Endothelial cell of umbilical vein (primary cell): ENCODE data around the gene RNU7-1. TPM values are rescaled to one million over a fixed set of nuclear protein-coding genes. Genes with fewer than 3 reads are reported as not detected.

Experiments used
- BruUV-seq: library from RNA; stranded (reverse); fragments of 400-500 nt; replicated peaks from 2 replicates; lab custom pipeline; 2021; lab: Mats Ljungman, UMichigan
- CTCF ChIA-PET: fragments of 300-600, 350-600 bp; sonication (Branson Sonifier 250); formaldehyde crosslinking; loops from one replicate; lab custom pipeline; 2021; ENCODE audit warnings: antibody characterized with exemption, inconsistent platforms; lab: Charles Lee
- POLR2A ChIA-PET: fragments of 300-600, 350-600 bp; sonication (Branson Sonifier 250); formaldehyde crosslinking; loops from one replicate; lab custom pipeline; 2021; ENCODE audit warnings: antibody characterized with exemption, inconsistent platforms; lab: Charles Lee
- DNase-seq: peaks from one replicate; pipeline ENCODE4 v3.0.0-alpha.2; 2011; ENCODE audit warnings: low read depth, low spot score
- FAIRE-seq: peaks from 2 replicates; lab custom pipeline; 2011; peaks lifted over from hg19 to GRCh38; lab: Jason Lieb, UNC
- H2AFZ ChIP-seq: 2 replicates; pipeline ENCODE4 v1.6.0; 2012; ENCODE audit warnings: low read depth, low read length, control low read depth, inconsistent platforms
- H3K27ac ChIP-seq: 2 replicates; pipeline ENCODE4 v1.5.1; 2011; ENCODE audit warnings: low read depth, mild to moderate bottlenecking, control low read depth, low read length, moderate library complexity; ENCODE audit not compliant: insufficient read depth
- H3K27me3 ChIP-seq, 2 experiments: 2 replicates each; pipeline versions ENCODE4 v1.6.0 to v1.6.1; 2011; ENCODE audit warnings: low read length in 2 of 2, mixed read lengths in 1 of 2; ENCODE audit not compliant: control insufficient read depth in 2 of 2, insufficient read depth in 2 of 2
- H3K36me3 ChIP-seq, 2 experiments: 2 replicates in 1 of 2; 3 replicates in 1 of 2; pipeline ENCODE4 v1.5.1; 2011; ENCODE audit warnings: low read length in 2 of 2, mild to moderate bottlenecking in 1 of 2, moderate library complexity in 1 of 2; ENCODE audit not compliant: control insufficient read depth in 2 of 2, insufficient read depth in 2 of 2; ENCODE audit errors: extremely low read depth in 1 of 2
- H3K4me1 ChIP-seq: 3 replicates; pipeline ENCODE4 v1.5.1; 2011; ENCODE audit warnings: mild to moderate bottlenecking, low read length; ENCODE audit not compliant: control insufficient read depth, insufficient read depth; ENCODE audit errors: extremely low read depth
- H3K4me2 ChIP-seq: 2 replicates; pipeline ENCODE4 v1.6.1; 2011; ENCODE audit warnings: low read length, control low read depth, mixed read lengths; ENCODE audit not compliant: insufficient read depth
- H3K4me3 ChIP-seq, 3 experiments: fragments of 200-600 bp in 1 of 3; sonication (generic), shearing (Covaris generic) in 1 of 3; replicated peaks in 1 of 3; 2 replicates each; pipeline ENCODE4 v1.5.1; 2011 to 2016; ENCODE audit warnings: control low read depth in 3 of 3, low read length in 3 of 3, mild to moderate bottlenecking in 2 of 3, inconsistent platforms in 1 of 3, low read depth in 1 of 3, moderate library complexity in 1 of 3; ENCODE audit not compliant: insufficient read depth in 1 of 3
- H3K79me2 ChIP-seq: 2 replicates; pipeline ENCODE4 v1.6.0; 2012; ENCODE audit warnings: low read length, inconsistent platforms; ENCODE audit not compliant: control insufficient read depth, insufficient read depth
- H3K9ac ChIP-seq: replicated peaks from 2 replicates; pipeline ENCODE3; 2011; ENCODE audit warnings: low read length, control low read depth; ENCODE audit not compliant: insufficient read depth; ENCODE audit errors: extremely low read depth
- H3K9me1 ChIP-seq: replicated peaks from 3 replicates; pipeline ENCODE4 v1.6.0; 2011; ENCODE audit warnings: mild to moderate bottlenecking, low read length; ENCODE audit not compliant: control insufficient read depth, insufficient read depth; ENCODE audit errors: extremely low read depth
- H3K9me3 ChIP-seq: replicated peaks from 2 replicates; pipeline ENCODE4 v1.5.1; 2012; ENCODE audit warnings: low read length, inconsistent platforms; ENCODE audit not compliant: control insufficient read depth, insufficient read depth
- H4K20me1 ChIP-seq: replicated peaks from 2 replicates; pipeline ENCODE3; 2011; ENCODE audit warnings: mild to moderate bottlenecking, low read length; ENCODE audit not compliant: control insufficient read depth, insufficient read depth; ENCODE audit errors: extremely low read depth
- EZH2 ChIP-seq: IDR thresholded peaks from 2 replicates; pipeline ENCODE4 v1.6.1; 2012; ENCODE audit warnings: borderline replicate concordance, low read depth, mild to moderate bottlenecking, moderate library complexity, low read length, inconsistent platforms; ENCODE audit not compliant: severe bottlenecking
- FOS ChIP-seq: IDR thresholded peaks from 2 replicates; pipeline ENCODE4 v1.6.1; 2011; ENCODE audit warnings: mild to moderate bottlenecking, low read length, moderate library complexity, borderline replicate concordance; ENCODE audit not compliant: insufficient read depth
- GATA2 ChIP-seq: IDR thresholded peaks from 2 replicates; pipeline ENCODE4 v1.7.0; 2011; ENCODE audit warnings: low read depth, mild to moderate bottlenecking, moderate library complexity, mixed read lengths, low read length; ENCODE audit not compliant: insufficient read length, insufficient read depth
- JUN ChIP-seq: IDR thresholded peaks from 2 replicates; pipeline ENCODE4 v1.6.1; 2011; ENCODE audit warnings: borderline replicate concordance, low read depth; ENCODE audit not compliant: insufficient read length, insufficient read depth
- MYC ChIP-seq: IDR thresholded peaks from one replicate; pipeline ENCODE4 v1.6.1; 2011; ENCODE audit warnings: mild to moderate bottlenecking, low read depth, low read length
- POLR2A ChIP-seq: IDR thresholded peaks from 2 replicates; pipeline ENCODE4 v1.6.1; 2012; ENCODE audit warnings: low read depth, mild to moderate bottlenecking, control low read depth, low read length
- POLR2AphosphoS5 ChIP-seq: IDR thresholded peaks from 2 replicates; pipeline ENCODE4 v1.6.1; 2012; ENCODE audit warnings: low read depth, mild to moderate bottlenecking, control low read depth, low read length, moderate library complexity; ENCODE audit not compliant: insufficient read depth
- dilution Hi-C: fragments of 300-500 bp; cut with MboI; formaldehyde crosslinking; loops from one replicate; pipeline ENCODE4 v1.15.0; 2019; ENCODE audit warnings: low sequenced_read_pairs; ENCODE audit not compliant: extremely low pct_ligation_motif_present
- intact Hi-C: fragments of 100-400 bp; cut with micrococcal nuclease; formaldehyde crosslinking; loops from one replicate; pipeline ENCODE4 v1.10.0; 2022
- polyA plus RNA-seq, 4 experiments: library from polyadenylated mRNA; depleted of rRNA in 3 of 4; stranded (reverse) in 3 of 4; unstranded in 1 of 4; fragments of >200 nt; gene quantifications; 2 replicates each; pipeline versions ENCODE4 v1.2.1 to v1.2.3, GENCODE V29; 2011 to 2012; ENCODE audit warnings: missing spikeins in 1 of 4
- total RNA-seq: library from RNA; stranded (reverse); gene quantifications from 2 replicates; pipeline ENCODE4 v1.2.3, GENCODE V29; 2021
- TF ChIP-seq, protein P1 (sequence below), 2 donors: IDR thresholded peaks; 1 replicate in 1 of 2; 2 replicates in 1 of 2; pipeline ENCODE4 v1.5.1; 2011; ENCODE audit warnings: low read length in 2 of 2, mild to moderate bottlenecking in 2 of 2, moderate library complexity in 2 of 2, control low read depth in 1 of 2, inconsistent platforms in 1 of 2, low read depth in 1 of 2; ENCODE audit not compliant: insufficient read depth in 1 of 2; ENCODE audit errors: extremely low read depth in 1 of 2
- TF ChIP-seq, protein P2 (sequence below): IDR thresholded peaks from 2 replicates; pipeline ENCODE4 v1.6.1; 2011; ENCODE audit not compliant: insufficient read depth, insufficient read length

RNU7-1 gene
- total and polyA plus RNA-seq, 2 donors (not counting 3 experiments of a cell fraction or from before 2014, with no cell fraction given), result not detected

DNA sequence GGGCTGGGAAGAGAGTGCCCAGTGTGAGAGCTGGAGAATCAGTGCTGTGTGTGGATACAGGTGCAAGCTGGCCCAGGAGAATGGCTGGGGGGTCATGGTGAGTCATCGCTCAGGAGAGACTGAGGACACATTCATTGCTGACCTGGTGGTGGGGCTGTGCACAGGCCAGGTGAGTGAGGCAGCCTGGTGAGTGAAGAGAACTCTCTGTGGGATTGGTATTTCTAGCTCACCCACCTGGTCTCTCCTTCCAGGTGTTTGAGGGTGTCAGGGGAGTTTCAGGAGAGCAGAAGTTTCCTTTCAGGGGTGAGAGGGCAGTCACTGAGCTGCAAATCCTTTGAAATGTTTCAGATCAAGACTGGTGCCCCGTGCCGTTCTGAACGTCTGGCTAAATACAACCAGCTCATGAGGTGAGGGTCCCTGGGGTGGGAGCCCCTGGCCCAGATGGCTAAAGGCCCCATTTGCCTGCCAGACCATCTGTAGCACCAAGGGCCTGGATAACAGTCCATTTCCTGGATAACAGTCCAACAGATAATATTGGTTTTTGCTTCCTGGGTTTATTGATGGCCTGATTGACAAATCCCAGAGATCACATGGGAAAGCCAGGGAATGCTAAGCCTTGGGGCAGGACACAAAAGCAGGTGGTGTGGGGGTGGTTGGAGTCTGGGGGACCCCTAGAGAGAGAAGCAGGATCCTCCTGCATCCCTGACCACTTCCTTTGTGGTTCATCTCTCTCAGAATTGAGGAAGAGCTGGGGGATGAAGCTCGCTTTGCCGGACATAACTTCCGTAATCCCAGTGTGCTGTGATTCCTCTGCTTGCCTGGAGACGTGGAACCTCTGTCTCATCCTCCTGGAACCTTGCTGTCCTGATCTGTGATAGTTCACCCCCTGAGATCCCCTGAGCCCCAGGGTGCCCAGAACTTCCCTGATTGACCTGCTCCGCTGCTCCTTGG, 21.3 kb upstream of the RNU7-1 start:
- no peak for DNase-seq
- BruUV-seq, result no TSS peak
- H3K9ac ChIP-seq, result no peak overlapping the region
- H3K79me2 ChIP-seq, result peaks cover 8% of the 10 kb centered on the region
- POLR2A ChIA-PET, result no interaction called here
- H3K27ac ChIP-seq, result no peak overlapping the region
- H3K27me3 ChIP-seq, result no peaks in the 10 kb centered on the region
- dilution Hi-C loops, result no loop called here
- no peaks in the 10 kb centered on the region for H3K36me3 ChIP-seq
- H3K9me1 ChIP-seq, result no peaks in the 10 kb centered on the region
- no peak for FAIRE-seq
- H3K4me3 ChIP-seq, result no peak overlapping the region
- intact Hi-C loops, result no loop called here
- TF ChIP-seq POLR2A (no peak), EZH2 (no peak), MYC (no peak), GATA2 (no peak), FOS (no peak), JUN (no peak), POLR2AphosphoS5 (no peak)
- TF ChIP-seq, protein P1, sequence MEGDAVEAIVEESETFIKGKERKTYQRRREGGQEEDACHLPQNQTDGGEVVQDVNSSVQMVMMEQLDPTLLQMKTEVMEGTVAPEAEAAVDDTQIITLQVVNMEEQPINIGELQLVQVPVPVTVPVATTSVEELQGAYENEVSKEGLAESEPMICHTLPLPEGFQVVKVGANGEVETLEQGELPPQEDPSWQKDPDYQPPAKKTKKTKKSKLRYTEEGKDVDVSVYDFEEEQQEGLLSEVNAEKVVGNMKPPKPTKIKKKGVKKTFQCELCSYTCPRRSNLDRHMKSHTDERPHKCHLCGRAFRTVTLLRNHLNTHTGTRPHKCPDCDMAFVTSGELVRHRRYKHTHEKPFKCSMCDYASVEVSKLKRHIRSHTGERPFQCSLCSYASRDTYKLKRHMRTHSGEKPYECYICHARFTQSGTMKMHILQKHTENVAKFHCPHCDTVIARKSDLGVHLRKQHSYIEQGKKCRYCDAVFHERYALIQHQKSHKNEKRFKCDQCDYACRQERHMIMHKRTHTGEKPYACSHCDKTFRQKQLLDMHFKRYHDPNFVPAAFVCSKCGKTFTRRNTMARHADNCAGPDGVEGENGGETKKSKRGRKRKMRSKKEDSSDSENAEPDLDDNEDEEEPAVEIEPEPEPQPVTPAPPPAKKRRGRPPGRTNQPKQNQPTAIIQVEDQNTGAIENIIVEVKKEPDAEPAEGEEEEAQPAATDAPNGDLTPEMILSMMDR (IDR thresholded peaks at IDR 0.05; ENCODE audit: extremely low read depth in 1 of 2, insufficient read depth in 1 of 2, low read depth in 1 of 2, low read length in 2 of 2), result no peak
- TF ChIP-seq, protein P2, sequence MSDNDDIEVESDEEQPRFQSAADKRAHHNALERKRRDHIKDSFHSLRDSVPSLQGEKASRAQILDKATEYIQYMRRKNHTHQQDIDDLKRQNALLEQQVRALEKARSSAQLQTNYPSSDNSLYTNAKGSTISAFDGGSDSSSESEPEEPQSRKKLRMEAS, result no peak
- H3K9me3 ChIP-seq, result no peaks in the 10 kb centered on the region
- no peaks in the 10 kb centered on the region for H4K20me1 ChIP-seq
- no peak overlapping the region for H3K4me2 ChIP-seq
- CTCF ChIA-PET, result interaction anchor here (1.0 to 1.8 kb wide), 3 partner anchors 15 to 53 kb away, joined by 3 to 6 read pairs (median 6); no protein-coding TSS in a partner anchor
- no peak overlapping the region for H2AFZ ChIP-seq
- peaks cover 29% of the 10 kb centered on the region for H3K4me1 ChIP-seq
